ENCODE measurements around the gene C11orf58. TPM values are rescaled to one million over a fixed set of nuclear protein-coding genes. Genes with fewer than 3 reads are reported as not detected.
A peak's percentile ranks its signal among the peaks of the same experiment; 100 is the strongest.

Gene C11orf58
- total and polyA plus RNA-seq, 10 donors = 83.9 to 147 (median 124) TPM

DNA sequence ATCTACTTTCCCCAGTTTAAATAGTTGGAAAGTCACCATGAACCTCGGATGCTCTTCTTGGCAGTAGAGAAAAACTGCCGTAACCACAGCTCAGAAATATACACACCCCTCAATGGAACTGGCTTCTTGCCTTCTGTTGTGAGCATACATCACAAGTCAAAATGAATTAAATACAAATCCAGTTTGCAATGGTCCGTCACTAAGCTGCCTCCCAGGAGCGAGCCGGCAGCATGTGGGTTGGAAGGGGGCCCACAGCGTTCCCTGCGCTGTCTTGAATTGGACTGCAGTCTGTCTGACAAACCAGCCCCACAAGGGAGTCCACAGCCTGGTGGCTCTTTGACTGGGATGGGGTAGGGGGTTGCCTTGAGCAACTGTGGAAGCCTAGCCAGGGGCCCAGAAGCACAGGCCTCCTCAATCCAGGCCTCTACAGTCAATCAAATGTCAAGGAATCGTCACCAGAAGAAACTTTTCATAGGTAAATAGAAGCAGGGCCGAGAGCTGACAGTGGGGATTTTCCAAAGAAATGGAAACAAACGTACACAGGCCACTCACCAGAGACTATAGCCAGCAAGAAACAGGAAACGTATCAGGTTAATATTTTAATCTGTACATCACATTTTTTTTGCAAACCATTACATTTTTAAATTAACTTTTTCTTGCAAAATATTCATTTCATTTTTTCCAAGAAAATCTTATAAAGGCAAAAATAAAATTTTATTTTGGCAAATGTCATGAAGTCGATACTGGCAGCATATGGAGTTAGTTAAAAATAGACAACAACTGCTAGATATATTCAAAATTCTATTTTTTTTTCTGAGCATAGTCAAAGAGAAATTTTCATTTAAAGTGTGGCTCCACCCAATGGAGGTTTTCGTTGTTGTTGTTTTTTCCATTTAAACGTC lies 38.5 kb downstream of the C11orf58 start:
- DNase-seq = no peak
- intact Hi-C loops (cut with DNase I; ENCODE audit: low total_unique reads) = no loop called here

DNA sequence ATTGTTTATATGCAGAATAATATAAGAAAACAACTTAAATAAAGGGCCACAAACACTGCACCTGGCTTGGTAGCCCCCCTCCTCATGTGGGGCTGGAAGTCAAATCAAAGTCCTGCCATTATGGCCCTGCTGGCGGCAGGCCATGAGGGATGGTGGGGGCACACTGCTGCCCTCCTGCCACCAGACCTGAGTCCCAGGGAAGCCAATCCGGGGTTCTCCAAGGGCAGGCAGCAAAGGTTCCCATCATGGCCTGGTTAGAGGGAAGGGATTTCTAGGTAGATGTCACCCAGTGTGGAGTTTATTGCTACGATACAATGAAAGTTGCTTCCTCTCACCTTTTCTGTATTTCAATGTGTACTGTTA lies 39.1 kb downstream of the C11orf58 start:
- 84 to 93% (median 92%) methylated on average over 3 of the region's 3 CpGs for WGBS, 5 donors
- intact Hi-C loops (cut with DNase I; ENCODE audit: low total_unique reads) = no loop called here
- TF ChIP-seq, protein P1, sequence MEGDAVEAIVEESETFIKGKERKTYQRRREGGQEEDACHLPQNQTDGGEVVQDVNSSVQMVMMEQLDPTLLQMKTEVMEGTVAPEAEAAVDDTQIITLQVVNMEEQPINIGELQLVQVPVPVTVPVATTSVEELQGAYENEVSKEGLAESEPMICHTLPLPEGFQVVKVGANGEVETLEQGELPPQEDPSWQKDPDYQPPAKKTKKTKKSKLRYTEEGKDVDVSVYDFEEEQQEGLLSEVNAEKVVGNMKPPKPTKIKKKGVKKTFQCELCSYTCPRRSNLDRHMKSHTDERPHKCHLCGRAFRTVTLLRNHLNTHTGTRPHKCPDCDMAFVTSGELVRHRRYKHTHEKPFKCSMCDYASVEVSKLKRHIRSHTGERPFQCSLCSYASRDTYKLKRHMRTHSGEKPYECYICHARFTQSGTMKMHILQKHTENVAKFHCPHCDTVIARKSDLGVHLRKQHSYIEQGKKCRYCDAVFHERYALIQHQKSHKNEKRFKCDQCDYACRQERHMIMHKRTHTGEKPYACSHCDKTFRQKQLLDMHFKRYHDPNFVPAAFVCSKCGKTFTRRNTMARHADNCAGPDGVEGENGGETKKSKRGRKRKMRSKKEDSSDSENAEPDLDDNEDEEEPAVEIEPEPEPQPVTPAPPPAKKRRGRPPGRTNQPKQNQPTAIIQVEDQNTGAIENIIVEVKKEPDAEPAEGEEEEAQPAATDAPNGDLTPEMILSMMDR (IDR thresholded peaks at IDR 0.05 in 8 of 11, conservative IDR thresholded peaks at IDR 0.05 in 3 of 11) = no peak
- TF ChIP-seq POLR2AphosphoS5 (IDR thresholded peaks at IDR 0.05) = no peak
- no peak for TF ChIP-seq POLR2A (IDR thresholded peaks at IDR 0.05)
- Histone ChIP-seq H3K27ac (no peak overlapping the region), H3K27me3 (replicated peaks in 1 of 7) (no peaks in the 10 kb centered on the region), H3K4me1 (no peaks in the 10 kb centered on the region), H3K9me3 (no peaks in the 10 kb centered on the region), H3K4me3 (no peak overlapping the region), H3K36me3 (no peaks in the 10 kb centered on the region)
- DNase-seq = peak; percentile 32

More for the DNA sequence above, 38.5 kb downstream of the C11orf58 start:
- Histone ChIP-seq H3K27ac (no peak overlapping the region), H3K4me3 (no peak overlapping the region), H3K4me1 (no peaks in the 10 kb centered on the region), H3K27me3 (replicated peaks in 1 of 7) (no peaks in the 10 kb centered on the region), H3K36me3 (no peaks in the 10 kb centered on the region), H3K9me3 (no peaks in the 10 kb centered on the region)
- TF ChIP-seq POLR2AphosphoS5 (IDR thresholded peaks at IDR 0.05) = no peak
- TF ChIP-seq, protein P1 (IDR thresholded peaks at IDR 0.05 in 8 of 11, conservative IDR thresholded peaks at IDR 0.05 in 3 of 11) = no peak
- no peak for TF ChIP-seq POLR2A (IDR thresholded peaks at IDR 0.05)
- WGBS, 5 donors = 70 to 91% (median 86%) methylated on average over 14 of the region's 14 CpGs

- intact Hi-C loops (cut with DNase I; ENCODE audit: low total_unique reads) = no loop called here
- DNase-seq = peak; percentile 27
- 79 to 93% (median 82%) methylated on average over 6 of the region's 6 CpGs for WGBS, 5 donors
- TF ChIP-seq POLR2AphosphoS5 (IDR thresholded peaks at IDR 0.05) = no peak
- no peak for TF ChIP-seq POLR2A (IDR thresholded peaks at IDR 0.05)
- TF ChIP-seq, protein P1 (IDR thresholded peaks at IDR 0.05 in 8 of 11, conservative IDR thresholded peaks at IDR 0.05 in 3 of 11) = no peak
- no peaks in the 10 kb centered on the region for H3K9me3 ChIP-seq
- no peaks in the 10 kb centered on the region for H3K4me1 ChIP-seq
- H3K36me3 ChIP-seq = no peaks in the 10 kb centered on the region
- H3K4me3 ChIP-seq = no peak overlapping the region
- H3K27ac ChIP-seq = no peak overlapping the region
- H3K27me3 ChIP-seq (replicated peaks in 1 of 7) = no peaks in the 10 kb centered on the region
Measured at GRCh38 chr11:16778286-16778685, 39.8 kb downstream of the C11orf58 start.

GRCh38 chr11:16778876-16779275 lies 40.4 kb downstream of the C11orf58 start:
- Histone ChIP-seq H3K27me3 (replicated peaks in 1 of 7) (no peaks in the 10 kb centered on the region), H3K36me3 (no peaks in the 10 kb centered on the region), H3K4me1 (peaks cover 0 to under 1% (median 0%) of the 10 kb centered on the region in 6 donors), H3K4me3 (no peak overlapping the region), H3K9me3 (no peaks in the 10 kb centered on the region), H3K27ac (no peak overlapping the region)
- TF ChIP-seq, protein P1 (IDR thresholded peaks at IDR 0.05 in 8 of 11, conservative IDR thresholded peaks at IDR 0.05 in 3 of 11) = no peak
- no peak for TF ChIP-seq POLR2A (IDR thresholded peaks at IDR 0.05)
- no peak for TF ChIP-seq POLR2AphosphoS5 (IDR thresholded peaks at IDR 0.05)
- WGBS, 5 donors = 85 to 93% (median 90%) methylated on average over 4 to 8 of the region's 8 CpGs
- DNase-seq = peak; percentile 50
- intact Hi-C loops (cut with DNase I; ENCODE audit: low total_unique reads) = no loop called here

Data from spleen (tissue), 11 donors.